ENCODE results near the gene LCN6. TPM values are rescaled to one million over a fixed set of nuclear protein-coding genes. Genes with fewer than 3 reads are reported as not detected.
"Not testable (repeated sequence)": the region's sequence is repeated elsewhere in the genome, so short reads cannot be mapped to it uniquely, and the experiment has no call there.

Gene LCN6
- total RNA-seq, 1 donor from 2014 or later = not detected

GRCh38 chr9:136720251-136720897, 28.0 kb downstream of the LCN6 start:
- intact Hi-C loops (cut with micrococcal nuclease) = no loop called here
- H3K36me3 Mint-ChIP-seq (ENCODE audit: low read depth) = peaks cover 19% of the 10 kb centered on the region

GRCh38 chr9:136719195-136719880, 29.0 kb downstream of the LCN6 start:
- no peak overlapping the region for H3K4me3 Mint-ChIP-seq (ENCODE audit: low read depth)
- no peak overlapping the region for H3K27ac Mint-ChIP-seq
- peaks cover 2% of the 10 kb centered on the region for H3K4me1 Mint-ChIP-seq (ENCODE audit: low read depth)
- DNase-seq (ENCODE audit: low spot score) = no peak
- peaks cover 12% of the 10 kb centered on the region for H3K36me3 Mint-ChIP-seq (ENCODE audit: low read depth)
- peaks cover 3% of the 10 kb centered on the region for H3K27me3 Mint-ChIP-seq (ENCODE audit: low read depth)
- intact Hi-C loops (cut with micrococcal nuclease) = no loop called here
- no peaks in the 10 kb centered on the region for H3K9me3 Mint-ChIP-seq

More at GRCh38 chr9:136720251-136720897, 28.0 kb downstream of the LCN6 start:
- Mint-ChIP-seq H3K9me3 (no peaks in the 10 kb centered on the region), H3K4me1 (ENCODE audit: low read depth) (peaks cover 3% of the 10 kb centered on the region), H3K4me3 (ENCODE audit: low read depth) (no peak overlapping the region), H3K27me3 (ENCODE audit: low read depth) (peaks cover 3% of the 10 kb centered on the region), H3K27ac (no peak overlapping the region)
- DNase-seq (ENCODE audit: low spot score) = no peak

GRCh38 chr9:136718345-136719194, 29.8 kb downstream of the LCN6 start:
- no peak overlapping the region for H3K4me3 Mint-ChIP-seq (ENCODE audit: low read depth)
- H3K27me3 Mint-ChIP-seq (ENCODE audit: low read depth) = peaks cover 6% of the 10 kb centered on the region
- peaks cover 1% of the 10 kb centered on the region for H3K4me1 Mint-ChIP-seq (ENCODE audit: low read depth)
- intact Hi-C loops (cut with micrococcal nuclease) = no loop called here
- no peaks in the 10 kb centered on the region for H3K9me3 Mint-ChIP-seq
- peaks cover 4% of the 10 kb centered on the region for H3K36me3 Mint-ChIP-seq (ENCODE audit: low read depth)
- DNase-seq (ENCODE audit: low spot score) = no peak
- H3K27ac Mint-ChIP-seq = no peak overlapping the region

- intact Hi-C loops (cut with micrococcal nuclease) = no loop called here
- no peak for DNase-seq (ENCODE audit: low spot score)
- H3K27me3 Mint-ChIP-seq (ENCODE audit: low read depth) = peaks cover 10% of the 10 kb centered on the region
- peaks cover 1% of the 10 kb centered on the region for H3K4me1 Mint-ChIP-seq (ENCODE audit: low read depth)
- no peak overlapping the region for H3K4me3 Mint-ChIP-seq (ENCODE audit: low read depth)
- no peaks in the 10 kb centered on the region for H3K9me3 Mint-ChIP-seq
- H3K27ac Mint-ChIP-seq = no peak overlapping the region
- H3K36me3 Mint-ChIP-seq (ENCODE audit: low read depth) = no peaks in the 10 kb centered on the region
These were observed 30.9 kb downstream of the LCN6 start for GRCh38 chr9:136717399-136717798.

GRCh38 chr9:136714893-136715274, 33.4 kb downstream of the LCN6 start:
- no peak for DNase-seq (ENCODE audit: low spot score)
- Mint-ChIP-seq H3K4me3 (ENCODE audit: low read depth) (no peak overlapping the region), H3K27me3 (ENCODE audit: low read depth) (peaks cover 25% of the 10 kb centered on the region), H3K9me3 (no peaks in the 10 kb centered on the region), H3K27ac (no peak overlapping the region), H3K4me1 (ENCODE audit: low read depth) (peaks cover 1% of the 10 kb centered on the region), H3K36me3 (ENCODE audit: low read depth) (no peaks in the 10 kb centered on the region)
- intact Hi-C loops (cut with micrococcal nuclease) = no loop called here

GRCh38 chr9:136714096-136714892, 34.0 kb downstream of the LCN6 start:
- Mint-ChIP-seq H3K27me3 (ENCODE audit: low read depth) (peaks cover 25% of the 10 kb centered on the region), H3K4me3 (ENCODE audit: low read depth) (no peak overlapping the region), H3K9me3 (no peaks in the 10 kb centered on the region), H3K27ac (no peak overlapping the region), H3K36me3 (ENCODE audit: low read depth) (no peaks in the 10 kb centered on the region), H3K4me1 (ENCODE audit: low read depth) (peaks cover 1% of the 10 kb centered on the region)
- DNase-seq (ENCODE audit: low spot score) = no peak
- intact Hi-C loops (cut with micrococcal nuclease) = no loop called here

- Mint-ChIP-seq H3K4me3 (ENCODE audit: low read depth) (peak overlapping the region; percentile 39), H3K9me3 (no peaks in the 10 kb centered on the region), H3K27ac (no peak overlapping the region), H3K27me3 (ENCODE audit: low read depth) (peaks cover 25% of the 10 kb centered on the region), H3K4me1 (ENCODE audit: low read depth) (no peaks in the 10 kb centered on the region), H3K36me3 (ENCODE audit: low read depth) (no peaks in the 10 kb centered on the region)
- intact Hi-C loops (cut with micrococcal nuclease) = no loop called here
- no peak for DNase-seq (ENCODE audit: low spot score)
These were observed 34.8 kb downstream of the LCN6 start for GRCh38 chr9:136713550-136713949.

- Mint-ChIP-seq H3K4me1 (ENCODE audit: low read depth) (no peaks in the 10 kb centered on the region), H3K9me3 (no peaks in the 10 kb centered on the region), H3K4me3 (ENCODE audit: low read depth) (peak overlapping the region; percentile 39), H3K27me3 (ENCODE audit: low read depth) (peaks cover 25% of the 10 kb centered on the region), H3K27ac (no peak overlapping the region), H3K36me3 (ENCODE audit: low read depth) (no peaks in the 10 kb centered on the region)
- intact Hi-C loops (cut with micrococcal nuclease) = no loop called here
- DNase-seq (ENCODE audit: low spot score) = no peak
These were observed 35.4 kb downstream of the LCN6 start for GRCh38 chr9:136712690-136713544.

GRCh38 chr9:136711751-136712689, 36.3 kb downstream of the LCN6 start, which contains the start of gene DIPK1B:
Gene DIPK1B (plus strand): TSS chr9:136712572. CDS start chr9:136712666, 94 bp downstream.
- Mint-ChIP-seq H3K9me3 (no peaks in the 10 kb centered on the region), H3K4me1 (ENCODE audit: low read depth) (no peaks in the 10 kb centered on the region), H3K27me3 (ENCODE audit: low read depth) (peaks cover 25% of the 10 kb centered on the region), H3K36me3 (ENCODE audit: low read depth) (no peaks in the 10 kb centered on the region), H3K27ac (no peak within 1 kb of the TSS), H3K4me3 (ENCODE audit: low read depth) (peak within 1 kb of the TSS; percentile 56)
- intact Hi-C loops (cut with micrococcal nuclease) = no loop called here
- DNase-seq (ENCODE audit: low spot score) = no peak

GRCh38 chr9:136711219-136711648, 37.1 kb downstream of the LCN6 start:
- Mint-ChIP-seq H3K4me3 (ENCODE audit: low read depth) (peak overlapping the region; percentile 61), H3K27me3 (ENCODE audit: low read depth) (peaks cover 25% of the 10 kb centered on the region)
- H3K4me1 Mint-ChIP-seq (ENCODE audit: low read depth); H3K36me3 Mint-ChIP-seq (ENCODE audit: low read depth); H3K9me3 Mint-ChIP-seq; intact Hi-C loops (cut with micrococcal nuclease); DNase-seq (ENCODE audit: low spot score); H3K27ac Mint-ChIP-seq: not testable (repeated sequence)

- peaks cover 24% of the 10 kb centered on the region for H3K27me3 Mint-ChIP-seq (ENCODE audit: low read depth)
- H3K4me1 Mint-ChIP-seq (ENCODE audit: low read depth) = no peaks in the 10 kb centered on the region
- intact Hi-C loops (cut with micrococcal nuclease) = no loop called here
- H3K4me3 Mint-ChIP-seq (ENCODE audit: low read depth) = no peak overlapping the region
- no peaks in the 10 kb centered on the region for H3K9me3 Mint-ChIP-seq
- H3K36me3 Mint-ChIP-seq (ENCODE audit: low read depth) = no peaks in the 10 kb centered on the region
- no peak for DNase-seq (ENCODE audit: low spot score)
- H3K27ac Mint-ChIP-seq = no peak overlapping the region
These were observed 37.8 kb downstream of the LCN6 start for GRCh38 chr9:136710543-136710942.
